ENCODE results near the gene GUCY1A1.

DNA sequence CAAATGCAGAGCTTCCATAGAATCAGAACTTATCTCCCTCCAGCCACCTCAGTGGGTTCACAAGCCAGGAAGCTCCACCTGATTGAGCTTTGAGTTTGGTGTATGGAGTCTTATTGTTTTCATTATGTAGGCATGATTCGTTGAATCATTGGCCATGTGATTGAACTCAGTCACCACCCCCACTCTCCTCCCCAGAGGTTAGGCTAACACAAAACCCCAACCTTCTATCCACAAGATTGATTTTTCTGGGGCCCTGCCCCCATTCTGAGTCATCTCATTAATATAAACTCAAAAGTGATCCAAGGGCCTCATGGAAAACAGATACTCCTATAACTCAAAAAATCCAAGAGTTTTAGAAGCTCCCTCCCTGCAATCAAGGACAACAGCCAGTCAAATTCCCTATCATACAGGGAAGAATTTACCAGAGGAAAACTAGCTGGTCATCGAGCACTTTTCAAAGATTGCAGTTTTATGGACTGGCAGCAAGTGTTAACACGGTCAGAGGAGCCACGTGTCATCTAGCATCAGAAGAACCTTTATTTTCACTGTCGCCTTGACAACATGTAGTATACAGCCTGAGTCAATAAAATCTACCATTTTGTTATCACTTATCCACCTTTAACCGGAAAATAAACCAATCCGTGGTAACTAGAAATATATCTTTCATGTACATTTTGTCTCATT, 56.3 kb downstream of the GUCY1A1 start:
- TF ChIP-seq, protein P1, sequence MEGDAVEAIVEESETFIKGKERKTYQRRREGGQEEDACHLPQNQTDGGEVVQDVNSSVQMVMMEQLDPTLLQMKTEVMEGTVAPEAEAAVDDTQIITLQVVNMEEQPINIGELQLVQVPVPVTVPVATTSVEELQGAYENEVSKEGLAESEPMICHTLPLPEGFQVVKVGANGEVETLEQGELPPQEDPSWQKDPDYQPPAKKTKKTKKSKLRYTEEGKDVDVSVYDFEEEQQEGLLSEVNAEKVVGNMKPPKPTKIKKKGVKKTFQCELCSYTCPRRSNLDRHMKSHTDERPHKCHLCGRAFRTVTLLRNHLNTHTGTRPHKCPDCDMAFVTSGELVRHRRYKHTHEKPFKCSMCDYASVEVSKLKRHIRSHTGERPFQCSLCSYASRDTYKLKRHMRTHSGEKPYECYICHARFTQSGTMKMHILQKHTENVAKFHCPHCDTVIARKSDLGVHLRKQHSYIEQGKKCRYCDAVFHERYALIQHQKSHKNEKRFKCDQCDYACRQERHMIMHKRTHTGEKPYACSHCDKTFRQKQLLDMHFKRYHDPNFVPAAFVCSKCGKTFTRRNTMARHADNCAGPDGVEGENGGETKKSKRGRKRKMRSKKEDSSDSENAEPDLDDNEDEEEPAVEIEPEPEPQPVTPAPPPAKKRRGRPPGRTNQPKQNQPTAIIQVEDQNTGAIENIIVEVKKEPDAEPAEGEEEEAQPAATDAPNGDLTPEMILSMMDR (conservative IDR thresholded peaks at IDR 0.05; ENCODE audit: low read depth, low read length), result no peak
- no peak for TF ChIP-seq EZH2 (IDR thresholded peaks at IDR 0.05; ENCODE audit: low read length, unreplicated experiment)

Measured in PC-3 (cell line).